ENCODE measurements around the gene ADAMTS6.

The ADAMTS6 gene

GRCh38 chr5:65103756-65104440 lies 377.8 kb downstream of the ADAMTS6 start:
- DNase-seq (ENCODE audit: low read depth): no peak

GRCh38 chr5:65102976-65103711 lies 378.6 kb downstream of the ADAMTS6 start:
- peak; percentile 21 for DNase-seq (ENCODE audit: low read depth)

- no peak for DNase-seq (ENCODE audit: low read depth)
Observed at GRCh38 chr5:65102371-65102975, 379.2 kb downstream of the ADAMTS6 start.

GRCh38 chr5:65101632-65102100 lies 380.1 kb downstream of the ADAMTS6 start:
- no peak for DNase-seq (ENCODE audit: low read depth)

GRCh38 chr5:65100911-65101631 lies 380.6 kb downstream of the ADAMTS6 start:
- peak; percentile 63 for DNase-seq (ENCODE audit: low read depth)

Measured in stromal cell of bone marrow (primary cell).